ENCODE measurements around the gene TUBB2B. TPM values are rescaled to one million over a fixed set of nuclear protein-coding genes. Genes with fewer than 3 reads are reported as not detected.

TUBB2B gene
- total and polyA plus RNA-seq, 4 donors: 0.22 to 4.6 (median 3.2) TPM

- DNase-seq (ENCODE audit: low spot score): no peak
- 91% methylated on average over 6 of the region's 6 CpGs for WGBS
- peaks cover 0 to 5% (median 1%) of the 10 kb centered on the region in 4 donors for H3K36me3 ChIP-seq (ENCODE audit: control insufficient read depth in 4 of 4, insufficient read depth in 3 of 4, low read depth in 1 of 4, low read length in 3 of 4)
- H3K9me3 ChIP-seq (ENCODE audit: control insufficient read depth in 4 of 4, low read length in 3 of 4): no peaks in the 10 kb centered on the region
- H3K4me3 ChIP-seq (ENCODE audit: low read depth in 1 of 3, low read length in 3 of 3): no peak overlapping the region
- H3K27ac ChIP-seq (ENCODE audit: low read depth in 1 of 2, low read length in 2 of 2): no peak overlapping the region
- H3K4me1 ChIP-seq (ENCODE audit: control insufficient read depth in 4 of 4, insufficient read depth in 4 of 4, low read length in 3 of 4): peaks cover 10 to 50% (median 40%) of the 10 kb centered on the region in 4 donors
- TF ChIP-seq EGR1 (IDR thresholded peaks at IDR 0.05; ENCODE audit: low read depth in 2 of 2) (no peak), GABPA (IDR thresholded peaks at IDR 0.05 in 1 of 2, conservative IDR thresholded peaks at IDR 0.05 in 1 of 2) (no peak), RAD21 (IDR thresholded peaks at IDR 0.05) (no peak), SP1 (IDR thresholded peaks at IDR 0.05) (no peak), HNF4G (IDR thresholded peaks at IDR 0.05) (no peak), FOXA1 (IDR thresholded peaks at IDR 0.05) (no peak), YY1 (IDR thresholded peaks at IDR 0.05) (no peak), HNF4A (conservative IDR thresholded peaks at IDR 0.05) (no peak), RXRA (IDR thresholded peaks at IDR 0.05) (no peak), FOXA2 (IDR thresholded peaks at IDR 0.05) (no peak), NR2F2 (IDR thresholded peaks at IDR 0.05) (no peak), JUND (IDR thresholded peaks at IDR 0.05) (no peak)
- TF ChIP-seq, protein P1, sequence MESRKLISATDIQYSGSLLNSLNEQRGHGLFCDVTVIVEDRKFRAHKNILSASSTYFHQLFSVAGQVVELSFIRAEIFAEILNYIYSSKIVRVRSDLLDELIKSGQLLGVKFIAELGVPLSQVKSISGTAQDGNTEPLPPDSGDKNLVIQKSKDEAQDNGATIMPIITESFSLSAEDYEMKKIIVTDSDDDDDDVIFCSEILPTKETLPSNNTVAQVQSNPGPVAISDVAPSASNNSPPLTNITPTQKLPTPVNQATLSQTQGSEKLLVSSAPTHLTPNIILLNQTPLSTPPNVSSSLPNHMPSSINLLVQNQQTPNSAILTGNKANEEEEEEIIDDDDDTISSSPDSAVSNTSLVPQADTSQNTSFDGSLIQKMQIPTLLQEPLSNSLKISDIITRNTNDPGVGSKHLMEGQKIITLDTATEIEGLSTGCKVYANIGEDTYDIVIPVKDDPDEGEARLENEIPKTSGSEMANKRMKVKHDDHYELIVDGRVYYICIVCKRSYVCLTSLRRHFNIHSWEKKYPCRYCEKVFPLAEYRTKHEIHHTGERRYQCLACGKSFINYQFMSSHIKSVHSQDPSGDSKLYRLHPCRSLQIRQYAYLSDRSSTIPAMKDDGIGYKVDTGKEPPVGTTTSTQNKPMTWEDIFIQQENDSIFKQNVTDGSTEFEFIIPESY (IDR thresholded peaks at IDR 0.05): no peak
- TF ChIP-seq, protein P2, sequence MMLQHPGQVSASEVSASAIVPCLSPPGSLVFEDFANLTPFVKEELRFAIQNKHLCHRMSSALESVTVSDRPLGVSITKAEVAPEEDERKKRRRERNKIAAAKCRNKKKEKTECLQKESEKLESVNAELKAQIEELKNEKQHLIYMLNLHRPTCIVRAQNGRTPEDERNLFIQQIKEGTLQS (IDR thresholded peaks at IDR 0.05): no peak
- TF ChIP-seq, protein P3, sequence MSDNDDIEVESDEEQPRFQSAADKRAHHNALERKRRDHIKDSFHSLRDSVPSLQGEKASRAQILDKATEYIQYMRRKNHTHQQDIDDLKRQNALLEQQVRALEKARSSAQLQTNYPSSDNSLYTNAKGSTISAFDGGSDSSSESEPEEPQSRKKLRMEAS (IDR thresholded peaks at IDR 0.05): no peak
- TF ChIP-seq, protein P4, sequence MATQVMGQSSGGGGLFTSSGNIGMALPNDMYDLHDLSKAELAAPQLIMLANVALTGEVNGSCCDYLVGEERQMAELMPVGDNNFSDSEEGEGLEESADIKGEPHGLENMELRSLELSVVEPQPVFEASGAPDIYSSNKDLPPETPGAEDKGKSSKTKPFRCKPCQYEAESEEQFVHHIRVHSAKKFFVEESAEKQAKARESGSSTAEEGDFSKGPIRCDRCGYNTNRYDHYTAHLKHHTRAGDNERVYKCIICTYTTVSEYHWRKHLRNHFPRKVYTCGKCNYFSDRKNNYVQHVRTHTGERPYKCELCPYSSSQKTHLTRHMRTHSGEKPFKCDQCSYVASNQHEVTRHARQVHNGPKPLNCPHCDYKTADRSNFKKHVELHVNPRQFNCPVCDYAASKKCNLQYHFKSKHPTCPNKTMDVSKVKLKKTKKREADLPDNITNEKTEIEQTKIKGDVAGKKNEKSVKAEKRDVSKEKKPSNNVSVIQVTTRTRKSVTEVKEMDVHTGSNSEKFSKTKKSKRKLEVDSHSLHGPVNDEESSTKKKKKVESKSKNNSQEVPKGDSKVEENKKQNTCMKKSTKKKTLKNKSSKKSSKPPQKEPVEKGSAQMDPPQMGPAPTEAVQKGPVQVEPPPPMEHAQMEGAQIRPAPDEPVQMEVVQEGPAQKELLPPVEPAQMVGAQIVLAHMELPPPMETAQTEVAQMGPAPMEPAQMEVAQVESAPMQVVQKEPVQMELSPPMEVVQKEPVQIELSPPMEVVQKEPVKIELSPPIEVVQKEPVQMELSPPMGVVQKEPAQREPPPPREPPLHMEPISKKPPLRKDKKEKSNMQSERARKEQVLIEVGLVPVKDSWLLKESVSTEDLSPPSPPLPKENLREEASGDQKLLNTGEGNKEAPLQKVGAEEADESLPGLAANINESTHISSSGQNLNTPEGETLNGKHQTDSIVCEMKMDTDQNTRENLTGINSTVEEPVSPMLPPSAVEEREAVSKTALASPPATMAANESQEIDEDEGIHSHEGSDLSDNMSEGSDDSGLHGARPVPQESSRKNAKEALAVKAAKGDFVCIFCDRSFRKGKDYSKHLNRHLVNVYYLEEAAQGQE (IDR thresholded peaks at IDR 0.05): no peak
- TF ChIP-seq, protein P5, sequence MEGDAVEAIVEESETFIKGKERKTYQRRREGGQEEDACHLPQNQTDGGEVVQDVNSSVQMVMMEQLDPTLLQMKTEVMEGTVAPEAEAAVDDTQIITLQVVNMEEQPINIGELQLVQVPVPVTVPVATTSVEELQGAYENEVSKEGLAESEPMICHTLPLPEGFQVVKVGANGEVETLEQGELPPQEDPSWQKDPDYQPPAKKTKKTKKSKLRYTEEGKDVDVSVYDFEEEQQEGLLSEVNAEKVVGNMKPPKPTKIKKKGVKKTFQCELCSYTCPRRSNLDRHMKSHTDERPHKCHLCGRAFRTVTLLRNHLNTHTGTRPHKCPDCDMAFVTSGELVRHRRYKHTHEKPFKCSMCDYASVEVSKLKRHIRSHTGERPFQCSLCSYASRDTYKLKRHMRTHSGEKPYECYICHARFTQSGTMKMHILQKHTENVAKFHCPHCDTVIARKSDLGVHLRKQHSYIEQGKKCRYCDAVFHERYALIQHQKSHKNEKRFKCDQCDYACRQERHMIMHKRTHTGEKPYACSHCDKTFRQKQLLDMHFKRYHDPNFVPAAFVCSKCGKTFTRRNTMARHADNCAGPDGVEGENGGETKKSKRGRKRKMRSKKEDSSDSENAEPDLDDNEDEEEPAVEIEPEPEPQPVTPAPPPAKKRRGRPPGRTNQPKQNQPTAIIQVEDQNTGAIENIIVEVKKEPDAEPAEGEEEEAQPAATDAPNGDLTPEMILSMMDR (IDR thresholded peaks at IDR 0.05; ENCODE audit: low read depth, low read length, missing input control): no peak
- H3K27me3 ChIP-seq (ENCODE audit: control insufficient read depth in 4 of 4, insufficient read depth in 4 of 4, low read length in 3 of 4): no peaks in the 10 kb centered on the region
- H3K9ac ChIP-seq (ENCODE audit: low read depth in 1 of 2, low read length in 2 of 2): no peak overlapping the region
These were observed 35.6 kb upstream of the TUBB2B start for GRCh38 chr6:3263096-3263495.
